GM19238 (cell line): ENCODE data around the gene TMEM178A.

Experiments used
- DNase-seq: peaks from one replicate; pipeline ENCODE4 v3.0.0; 2011; ENCODE audit warnings: low spot score; ENCODE audit not compliant: insufficient read length

TMEM178A gene

DNA sequence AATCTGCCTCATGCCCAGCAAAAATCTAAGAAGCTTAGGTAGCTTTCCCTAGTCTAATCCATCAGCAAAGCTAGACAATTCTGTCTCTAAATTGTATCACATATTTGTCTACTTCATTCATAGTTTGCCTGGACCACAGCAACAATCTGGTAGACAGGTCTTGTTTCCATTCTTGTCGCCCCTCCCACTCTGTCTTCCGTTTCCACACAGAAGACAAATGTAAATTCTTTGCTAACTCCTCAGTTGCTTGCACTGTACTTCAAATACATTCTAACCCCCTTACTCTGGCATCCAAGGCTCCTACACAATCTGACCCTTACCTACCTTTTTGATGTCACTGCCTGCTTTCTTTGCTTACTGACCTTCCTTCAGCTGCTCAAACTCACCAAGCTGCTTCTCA lies 73.2 kb downstream of the TMEM178A start:
- no peak for DNase-seq

DNA sequence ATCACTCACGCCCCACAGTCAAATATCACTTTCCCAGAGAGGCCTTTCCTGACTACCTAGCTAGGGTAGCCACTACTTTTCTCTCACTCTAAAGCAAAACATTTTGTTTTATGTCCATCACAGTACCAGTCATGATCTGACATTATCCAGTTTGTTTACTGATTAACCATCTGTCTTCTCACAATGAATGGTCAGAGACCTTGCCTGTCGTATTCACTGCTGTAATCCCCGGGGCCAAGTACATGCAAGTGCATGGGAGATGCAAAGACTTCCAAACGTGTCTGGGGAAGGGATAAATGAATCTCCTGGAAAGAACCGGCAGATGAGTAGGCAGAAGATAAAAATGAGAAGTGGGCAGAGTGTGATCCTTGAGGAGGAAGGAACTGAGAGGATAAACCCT lies 73.7 kb downstream of the TMEM178A start:
- DNase-seq, result no peak

- DNase-seq, result no peak
Observed at GRCh38 chr2:39741871-39742270, 76.2 kb downstream of the TMEM178A start.

DNA sequence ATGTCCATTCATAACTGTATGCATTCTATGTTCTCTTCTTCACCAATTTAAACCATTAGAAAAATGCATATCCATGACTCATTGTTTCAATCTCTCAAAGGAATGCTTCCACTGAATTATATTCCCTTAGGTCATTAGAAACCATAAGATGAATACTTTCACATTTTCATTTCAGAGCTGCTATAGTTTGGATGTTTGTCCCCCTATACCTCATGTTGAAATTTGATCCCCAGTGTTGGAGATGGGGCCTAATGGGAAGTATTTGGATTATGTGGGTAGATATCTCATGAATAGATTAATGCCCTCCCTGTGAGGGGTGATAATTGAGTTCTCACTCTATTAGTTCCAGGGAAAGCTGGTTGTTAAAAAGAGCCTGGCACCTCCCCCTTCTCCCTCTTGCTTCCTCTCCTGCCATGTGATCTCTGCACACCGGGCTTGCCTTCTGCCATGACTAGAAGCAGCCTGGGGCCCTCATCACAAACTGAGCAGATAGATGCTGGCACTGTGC lies 77.6 kb downstream of the TMEM178A start:
- no peak for DNase-seq

- DNase-seq, result no peak
Observed at GRCh38 chr2:39755466-39755865, 89.7 kb downstream of the TMEM178A start.

- no peak for DNase-seq
Observed at GRCh38 chr2:39757156-39757555, 91.4 kb downstream of the TMEM178A start.

DNA sequence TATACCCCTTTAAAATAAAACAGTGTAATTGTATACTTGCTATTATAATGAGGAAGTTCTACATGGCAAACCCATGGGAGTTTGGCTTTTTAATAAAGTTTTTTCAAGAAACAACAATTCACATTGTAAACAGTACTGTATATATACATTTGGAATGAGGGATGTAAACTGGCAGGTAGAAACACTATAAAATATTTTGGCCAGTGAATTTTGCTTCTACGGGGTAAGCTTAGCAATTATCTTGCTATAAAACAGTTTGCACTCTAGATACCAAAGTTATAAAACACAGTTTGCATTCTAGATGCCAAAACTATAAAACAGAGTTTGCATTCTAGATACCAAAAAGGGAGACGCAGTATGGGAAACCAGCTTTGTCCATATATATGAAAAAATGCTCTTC lies 96.7 kb downstream of the TMEM178A start:
- DNase-seq, result no peak
